NOMO-1 treated with DMSO at 0.1 percent for 48 hours (cell line): ENCODE measurements around the gene SLC35A3.
"Not testable (repeated sequence)": the region's sequence is repeated elsewhere in the genome, so short reads cannot be mapped to it uniquely, and the experiment has no call there.

ENCODE experiments used
- DNase-seq: peaks from one replicate; lab custom pipeline; 2025; ENCODE audit not compliant: unreplicated experiment; lab: John Stamatoyannopoulos, UW

The SLC35A3 gene

DNA sequence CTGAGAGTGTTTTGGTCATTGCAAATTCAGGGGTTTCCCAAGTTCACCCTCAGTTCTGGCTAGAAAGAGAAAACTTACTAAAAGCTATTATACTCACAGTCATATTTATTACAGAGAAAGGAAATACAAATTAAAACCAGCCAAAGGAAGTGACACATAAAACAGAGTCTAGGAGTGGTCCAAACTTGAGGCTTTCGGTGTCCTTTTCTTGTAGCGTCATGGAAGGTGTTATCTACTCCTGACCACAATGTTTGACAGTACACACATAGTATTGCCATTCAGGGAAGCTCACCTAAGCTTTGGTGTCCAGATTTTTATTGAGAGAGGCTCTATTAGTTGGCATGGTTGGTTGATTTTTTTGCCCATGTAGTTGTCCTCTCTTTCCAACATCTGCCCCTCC lies 59.0 kb downstream of the SLC35A3 start:
- DNase-seq = no peak

DNA sequence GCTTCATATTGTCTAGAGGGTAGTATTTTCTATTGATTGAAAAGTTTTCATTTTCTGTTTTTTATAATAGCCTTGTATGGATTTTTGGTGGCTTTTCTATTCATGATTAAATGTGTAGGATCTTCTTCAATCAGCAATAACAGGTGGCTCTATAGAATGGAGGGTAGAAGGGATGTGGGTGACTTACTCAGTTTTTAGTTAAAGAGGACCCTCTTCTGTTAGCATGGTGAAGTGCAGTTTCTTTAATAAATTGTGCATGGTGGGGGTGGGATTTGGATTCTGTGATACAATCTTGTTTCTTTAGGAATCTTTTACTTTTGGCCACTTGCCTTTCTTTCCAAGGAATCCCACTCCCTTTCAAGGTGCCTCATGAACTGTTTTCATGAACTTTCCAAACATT lies 64.7 kb downstream of the SLC35A3 start:
- no peak for DNase-seq

DNA sequence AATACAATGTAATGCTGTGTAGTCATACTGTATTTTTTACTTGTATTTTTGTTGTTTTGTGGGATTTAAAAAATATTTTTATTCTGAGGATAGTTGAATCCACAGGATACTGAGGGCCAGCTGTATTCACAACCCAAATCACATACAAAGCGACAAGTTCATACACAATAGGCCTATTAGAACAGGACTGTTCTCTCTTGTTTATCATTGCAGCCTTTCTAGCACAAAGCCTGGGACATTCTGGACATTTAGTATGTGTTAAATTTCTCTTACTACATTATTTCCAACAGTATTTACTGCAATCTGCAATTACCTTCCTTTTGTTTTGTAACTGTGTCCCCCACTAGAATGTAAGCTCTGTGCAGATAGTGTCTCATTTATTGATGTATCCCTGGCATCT lies 65.4 kb downstream of the SLC35A3 start:
- DNase-seq = no peak

DNA sequence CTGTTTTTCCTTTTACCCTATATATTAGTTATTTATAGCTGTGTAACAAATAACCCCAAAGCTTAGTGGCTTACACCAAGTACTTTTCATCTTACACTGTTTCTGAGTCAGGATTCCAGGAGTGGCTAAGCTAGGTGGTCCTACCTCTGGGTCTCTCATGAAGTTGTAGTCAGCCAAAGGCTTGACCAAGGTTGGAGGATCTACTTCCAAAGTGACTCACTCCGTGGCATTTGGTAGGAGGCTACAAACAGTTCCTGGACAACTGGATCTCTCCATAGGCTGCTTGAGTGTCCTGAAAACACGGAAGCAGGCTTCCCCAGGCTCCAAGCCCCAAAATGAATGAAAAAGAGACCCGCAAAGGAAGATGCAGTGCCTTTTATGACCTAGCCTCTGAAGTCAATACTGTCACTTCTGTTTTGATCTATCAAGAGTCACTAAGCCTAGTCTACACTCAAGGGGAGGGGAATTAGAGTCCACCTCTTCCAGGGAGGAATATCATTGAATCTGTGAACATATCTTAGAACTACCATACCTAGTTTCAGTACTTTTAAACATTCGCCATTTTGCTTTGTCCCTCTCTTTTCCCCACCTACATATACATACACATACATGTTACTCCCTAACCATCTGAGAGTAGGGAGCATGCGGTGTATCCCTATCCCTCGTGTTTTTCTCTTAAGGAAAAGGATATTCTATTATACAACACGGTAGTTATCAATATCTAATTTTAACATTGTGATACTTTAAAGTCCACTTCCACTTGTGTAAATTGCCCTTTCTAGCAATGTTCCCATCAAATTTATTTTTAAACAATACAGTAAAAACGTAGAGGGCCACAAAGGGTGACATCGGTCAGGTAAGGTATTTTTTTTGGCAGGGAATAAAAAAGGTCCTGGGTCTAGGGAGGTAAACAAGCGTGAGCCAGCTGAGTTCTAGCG lies 67.2 kb downstream of the SLC35A3 start:
- no peak for DNase-seq

DNA sequence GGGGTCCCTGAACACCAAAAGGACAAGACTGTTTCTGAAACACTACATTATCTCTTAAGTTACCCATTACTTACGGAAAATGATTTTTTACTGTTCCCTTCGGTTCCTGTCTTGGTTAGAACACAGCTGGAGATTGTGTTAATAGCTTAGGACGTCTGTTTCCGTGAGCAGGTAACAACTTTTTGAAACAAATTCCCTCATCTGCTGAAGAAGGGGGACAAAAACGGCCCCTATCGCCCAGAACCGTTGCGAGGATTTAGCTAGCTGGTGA lies 67.8 kb downstream of the SLC35A3 start:
- DNase-seq = no peak

DNA sequence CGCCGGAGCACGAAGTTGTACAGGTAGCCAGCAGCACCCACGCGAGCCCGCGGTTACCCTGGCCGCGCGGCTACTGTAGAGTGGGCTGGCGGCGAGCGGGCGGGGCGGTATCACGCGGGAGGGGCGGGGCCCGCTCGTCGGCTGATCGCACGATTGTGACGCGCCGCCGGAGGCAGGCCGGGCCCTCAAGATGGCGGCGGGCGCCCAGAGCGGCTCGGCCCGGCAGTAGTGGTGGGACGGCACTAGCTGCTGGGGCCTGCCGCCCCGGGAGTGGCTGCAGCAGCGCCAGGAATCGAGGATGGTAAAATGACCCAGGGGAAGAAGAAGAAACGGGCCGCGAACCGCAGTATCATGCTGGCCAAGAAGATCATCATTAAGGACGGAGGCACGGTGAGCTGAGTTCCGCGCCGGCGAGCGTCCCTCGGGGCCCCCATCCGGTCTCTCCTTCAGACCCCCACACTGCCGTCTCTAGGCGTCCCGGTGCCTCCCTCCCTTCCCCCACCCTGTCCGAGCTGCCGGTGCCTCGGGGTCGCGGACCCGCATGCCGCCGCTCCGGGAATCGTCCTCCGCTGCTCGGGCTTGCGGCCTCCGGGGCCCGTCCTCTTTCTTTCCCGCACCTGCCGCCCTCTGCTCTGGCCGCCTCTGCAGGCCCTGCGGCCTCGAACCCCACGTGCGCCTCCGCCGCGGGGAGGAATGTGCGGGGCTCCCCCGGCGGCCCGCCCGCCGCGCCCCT lies 68.3 kb downstream of the SLC35A3 start:
- peak; percentile 77 for DNase-seq

DNA sequence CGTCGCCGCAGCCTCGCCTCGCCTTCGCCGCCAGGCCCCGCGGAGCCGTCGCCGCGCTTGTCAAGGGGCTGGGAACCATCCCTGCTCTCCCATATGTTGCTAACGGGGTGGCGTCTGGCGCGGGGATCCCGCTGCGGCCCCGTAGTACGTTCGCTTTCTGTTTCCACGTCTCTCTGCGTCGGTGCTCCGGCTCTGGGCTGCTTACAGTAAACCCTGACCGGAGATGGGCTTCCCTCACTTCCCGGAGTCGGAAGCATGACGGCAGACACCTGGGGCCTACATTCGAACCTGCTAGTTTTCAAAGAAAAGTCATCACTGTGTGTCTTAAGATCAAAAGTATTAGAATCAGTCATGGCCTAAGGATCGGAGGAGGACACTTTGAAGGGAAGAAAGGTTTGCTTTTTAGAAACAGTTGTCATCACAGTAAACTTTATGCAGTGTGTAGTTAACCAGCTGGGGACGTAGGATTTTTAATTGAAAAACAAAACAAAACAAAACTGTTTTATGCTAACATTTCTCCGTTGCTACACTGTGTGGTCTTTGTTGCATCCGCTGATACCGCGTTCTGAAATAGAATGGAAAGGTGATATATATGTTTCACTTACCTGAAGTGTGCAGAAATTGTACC lies 69.0 kb downstream of the SLC35A3 start:
- peak; percentile 25 for DNase-seq

DNA sequence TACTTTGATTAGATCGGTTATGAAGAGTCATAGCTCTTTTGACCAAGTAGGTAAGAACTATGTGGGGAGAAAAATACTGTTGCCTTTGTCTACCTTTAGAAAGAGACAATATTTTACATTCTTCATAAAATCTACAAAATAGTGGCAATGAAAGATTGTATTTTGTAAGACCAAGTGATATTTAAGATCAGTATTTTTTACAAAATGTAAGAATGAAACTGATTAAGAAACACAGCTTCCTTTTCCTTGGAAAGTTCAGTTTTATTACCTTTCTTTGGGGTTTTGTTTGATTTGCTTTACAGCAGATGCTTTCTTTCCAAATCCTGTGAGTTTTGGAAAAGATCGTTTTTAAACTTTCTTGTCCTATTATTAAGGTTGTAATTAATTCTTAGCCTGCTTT lies 69.8 kb downstream of the SLC35A3 start:
- peak; percentile 6 for DNase-seq

DNA sequence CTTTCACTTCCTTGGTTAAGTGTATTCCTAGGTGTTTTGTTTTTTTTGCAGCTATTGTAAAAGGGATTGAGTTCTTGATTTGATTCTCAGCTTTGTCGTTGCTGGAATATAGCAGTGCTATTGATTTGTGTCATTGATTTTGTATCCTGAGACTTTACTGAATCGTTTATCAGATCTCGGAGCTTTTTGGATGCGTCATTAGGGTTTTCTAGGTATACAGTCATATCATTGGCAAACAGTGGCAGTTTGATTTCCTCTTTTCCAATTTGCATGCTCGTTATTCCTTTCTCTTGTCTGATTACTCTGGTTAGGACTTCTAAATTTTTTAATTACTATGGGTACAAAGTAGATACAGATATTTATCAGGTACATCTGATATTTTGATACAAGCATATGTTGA lies 75.4 kb downstream of the SLC35A3 start:
- DNase-seq = no peak

DNA sequence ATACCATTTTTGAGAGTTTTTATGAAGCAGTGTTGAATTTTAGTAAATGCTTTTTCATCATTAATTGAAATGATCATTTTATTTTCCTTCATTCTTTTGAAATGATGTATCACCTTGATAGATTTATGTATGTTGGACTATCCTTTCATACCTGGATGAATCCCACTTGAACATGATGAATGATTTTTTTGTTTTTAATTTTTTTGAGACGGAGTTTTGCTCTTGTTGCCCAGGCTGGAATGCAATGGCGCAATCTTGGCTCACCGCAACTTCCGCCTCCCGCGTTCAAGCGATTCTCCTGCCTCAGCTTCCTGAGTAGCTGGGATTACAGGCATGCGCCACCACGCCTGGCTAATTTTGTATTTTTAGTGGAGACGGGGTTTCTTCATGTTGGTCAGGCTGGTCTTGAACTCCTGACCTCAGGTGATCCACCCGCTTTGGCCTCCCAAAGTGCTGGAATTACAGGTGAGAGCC lies 77.5 kb downstream of the SLC35A3 start:
- not testable (repeated sequence) for DNase-seq

DNA sequence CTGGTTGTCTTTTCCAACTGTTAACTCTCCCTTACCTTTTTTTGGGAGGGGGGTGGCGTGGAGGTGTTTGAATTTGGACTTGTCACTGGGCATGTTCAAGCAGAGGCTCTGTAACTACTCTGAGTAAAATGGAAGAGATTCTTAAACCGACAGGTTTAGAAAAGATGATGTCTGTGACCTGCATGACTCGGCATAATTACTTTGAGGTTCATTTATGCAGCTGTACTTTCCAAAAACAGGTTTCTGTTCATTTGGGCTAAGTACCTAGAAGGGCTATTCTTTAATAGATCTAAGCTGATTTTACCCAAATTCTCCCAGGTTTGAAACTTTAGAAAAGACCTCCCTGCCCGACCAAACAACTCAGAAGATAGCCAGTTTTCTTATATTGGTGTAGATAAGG lies 80.3 kb downstream of the SLC35A3 start:
- no peak for DNase-seq

DNA sequence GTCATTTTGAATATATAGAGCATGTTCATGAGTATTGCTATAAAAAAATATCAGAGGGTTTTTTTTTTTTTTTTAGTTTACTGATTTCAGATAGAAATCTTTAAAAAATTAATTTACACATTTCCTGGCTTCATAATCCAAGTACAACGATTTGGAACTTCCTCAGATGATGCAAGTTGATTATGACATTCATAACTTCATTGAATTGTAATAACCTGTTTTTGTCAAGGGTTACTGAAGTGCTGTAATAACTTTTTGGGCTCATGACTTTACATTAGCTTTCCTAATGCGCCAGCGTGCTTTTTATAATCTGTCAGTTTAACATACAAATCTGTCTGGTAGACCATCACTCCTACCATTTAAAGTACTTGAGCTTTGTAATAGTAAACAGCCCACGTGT lies 81.6 kb downstream of the SLC35A3 start:
- no peak for DNase-seq

DNA sequence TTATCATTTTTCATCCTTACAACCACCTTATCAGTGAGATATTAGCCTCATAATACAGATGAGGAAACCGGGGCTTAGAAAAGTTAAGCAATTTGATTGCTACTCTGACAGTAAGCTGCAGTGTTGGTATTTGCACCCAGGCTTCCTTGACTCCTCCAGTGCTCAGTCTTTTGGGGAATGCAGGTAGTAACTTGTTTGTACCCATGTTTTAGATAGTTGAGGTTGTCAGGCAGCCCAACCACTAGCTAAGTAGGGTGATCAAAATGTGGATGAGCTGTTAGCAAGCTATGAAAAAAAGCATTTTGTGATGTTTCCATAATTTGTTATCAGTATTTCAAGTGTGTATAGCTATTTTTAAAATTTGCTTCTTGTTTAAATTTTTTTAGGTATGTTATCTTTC lies 82.1 kb downstream of the SLC35A3 start:
- DNase-seq = no peak

DNA sequence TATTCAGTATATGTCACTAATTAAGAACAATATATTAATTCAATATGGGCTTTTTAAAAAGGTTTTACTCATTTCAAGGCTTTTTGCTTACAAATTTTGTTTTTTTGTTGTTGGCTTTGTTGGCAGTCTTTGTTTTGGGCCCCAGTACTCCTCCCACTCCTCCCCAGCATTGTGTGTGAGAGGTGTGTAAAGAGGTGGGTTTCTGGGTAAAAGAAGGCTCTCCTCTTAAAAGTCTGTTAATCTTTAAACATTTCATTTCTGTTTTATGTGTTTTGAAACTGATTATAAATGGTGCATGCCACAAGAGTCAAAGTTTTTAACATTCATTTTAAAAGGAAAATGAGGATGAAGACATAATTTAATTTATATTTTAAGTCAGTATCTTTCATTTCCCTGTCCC lies 83.3 kb downstream of the SLC35A3 start:
- no peak for DNase-seq

DNA sequence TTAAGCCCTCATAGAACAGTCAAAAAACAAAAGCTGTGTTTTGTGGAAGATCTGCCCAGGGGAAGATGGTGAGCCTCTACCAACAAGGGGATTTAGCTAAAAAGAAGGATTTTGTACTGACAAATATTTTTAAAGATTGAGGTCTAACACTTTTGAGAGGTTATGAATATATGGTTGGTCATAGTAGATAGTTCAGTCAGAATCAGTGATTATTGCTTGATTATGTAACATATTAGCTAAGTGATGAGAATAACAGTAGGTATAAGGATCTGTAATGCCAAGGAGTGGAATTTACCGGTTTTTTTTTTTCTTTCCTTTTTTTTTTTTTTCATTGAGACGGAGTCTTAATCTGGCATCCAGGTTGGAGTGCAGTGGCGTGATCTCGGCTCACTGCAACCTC lies 83.9 kb downstream of the SLC35A3 start:
- DNase-seq = no peak

DNA sequence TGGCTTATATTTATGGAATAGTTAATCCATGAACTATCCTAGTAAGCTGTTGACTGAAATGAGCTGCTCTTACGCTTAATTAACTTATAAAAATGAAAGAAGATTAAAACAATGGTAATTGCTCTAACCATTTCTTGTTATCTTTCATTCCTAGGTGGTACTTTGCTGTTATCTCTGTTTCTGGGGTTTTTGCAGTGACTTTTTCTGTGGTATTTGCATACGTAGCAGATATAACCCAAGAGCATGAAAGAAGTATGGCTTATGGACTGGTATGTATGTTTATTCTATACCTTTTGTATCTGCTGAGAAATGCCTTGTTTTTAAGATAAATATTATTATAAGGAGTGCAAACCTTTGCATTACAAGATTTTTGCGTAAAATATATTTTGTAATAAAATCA lies 91.9 kb downstream of the SLC35A3 start:
- no peak for DNase-seq

DNA sequence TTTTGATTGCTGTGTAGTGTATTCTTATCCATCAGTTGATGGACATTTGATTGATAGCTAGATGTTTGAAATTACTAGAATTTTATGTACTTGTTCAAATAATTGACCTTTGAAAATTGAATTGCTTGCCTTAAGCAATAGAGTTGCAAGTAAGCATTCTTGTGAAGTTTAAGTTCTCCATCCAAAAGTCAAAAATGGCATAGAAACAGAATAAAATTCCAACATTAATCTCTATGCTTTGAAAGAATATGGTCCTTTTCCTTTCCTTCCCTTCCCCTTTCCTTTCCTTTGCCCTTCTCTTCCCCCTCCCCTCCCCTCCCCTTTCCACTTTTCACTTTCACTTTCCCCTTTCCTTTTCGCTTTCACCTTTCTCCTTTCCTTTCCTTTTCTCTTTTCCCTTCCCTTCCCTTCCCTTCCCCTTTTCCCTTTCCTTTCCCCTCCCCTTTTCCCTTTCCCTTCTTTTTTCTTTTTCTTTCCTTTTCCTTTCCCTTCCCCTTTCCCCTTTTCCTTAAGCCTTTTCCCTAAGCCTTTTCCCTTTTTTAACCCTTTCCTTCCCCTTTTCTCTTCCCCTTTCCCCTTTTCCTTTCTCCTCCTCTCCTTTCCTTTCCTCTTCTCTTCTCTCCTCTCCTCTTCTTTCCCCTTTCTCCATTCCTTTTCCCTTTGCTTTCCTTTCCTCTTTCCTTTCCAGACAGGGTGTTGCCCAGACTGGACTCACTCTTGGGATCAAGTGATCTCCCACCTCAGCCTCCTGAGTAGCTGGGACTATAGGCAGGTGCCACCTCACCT lies 95.6 kb downstream of the SLC35A3 start:
- DNase-seq = no peak

DNA sequence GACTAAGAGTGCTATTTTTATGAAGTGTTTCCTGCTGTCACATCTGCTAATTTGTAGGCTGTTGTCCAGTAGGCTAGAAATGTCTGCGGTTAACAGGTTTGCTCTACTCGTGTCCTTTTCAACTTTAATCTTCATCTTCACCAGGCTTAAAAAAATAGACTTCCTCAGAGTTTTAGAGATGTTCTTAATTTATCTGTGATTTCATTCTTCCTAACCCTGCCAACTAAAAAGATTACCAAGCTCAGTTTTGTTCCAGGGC lies 96.1 kb downstream of the SLC35A3 start:
- DNase-seq = no peak

DNA sequence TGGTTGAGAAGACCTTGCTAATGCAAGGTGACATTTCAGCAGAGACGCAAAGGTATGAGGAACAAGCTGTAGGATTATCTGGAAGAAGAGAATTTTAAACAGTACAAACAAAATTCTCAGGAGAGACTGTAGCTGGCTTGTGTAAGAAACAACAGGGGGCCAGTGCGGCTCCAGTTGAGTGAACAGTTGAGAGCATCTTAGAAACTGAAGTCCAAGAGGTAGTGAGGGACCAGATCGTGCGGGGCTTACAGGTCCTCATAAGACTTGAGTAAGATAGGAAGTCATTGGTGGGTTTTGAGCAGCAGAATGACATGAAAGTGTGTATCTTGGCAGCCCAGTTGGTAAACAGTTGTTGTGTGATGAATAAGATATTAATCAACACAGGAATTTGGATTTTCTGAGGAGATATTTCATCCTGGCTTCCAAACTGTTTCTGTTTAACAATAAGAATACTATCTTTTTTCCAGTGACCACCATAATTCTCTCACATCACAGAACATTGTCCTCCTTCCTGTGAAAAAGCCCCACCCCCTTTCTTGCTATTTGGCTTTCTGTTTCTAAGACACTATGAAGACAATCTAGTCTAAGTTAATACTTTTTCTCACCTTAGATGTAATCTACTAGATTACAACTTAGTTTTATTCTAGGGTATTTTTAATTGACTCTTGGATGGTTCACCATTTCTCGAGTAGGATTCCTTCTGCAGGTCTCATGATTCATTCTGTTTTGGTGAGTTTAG lies 100.6 kb downstream of the SLC35A3 start:
- no peak for DNase-seq

DNA sequence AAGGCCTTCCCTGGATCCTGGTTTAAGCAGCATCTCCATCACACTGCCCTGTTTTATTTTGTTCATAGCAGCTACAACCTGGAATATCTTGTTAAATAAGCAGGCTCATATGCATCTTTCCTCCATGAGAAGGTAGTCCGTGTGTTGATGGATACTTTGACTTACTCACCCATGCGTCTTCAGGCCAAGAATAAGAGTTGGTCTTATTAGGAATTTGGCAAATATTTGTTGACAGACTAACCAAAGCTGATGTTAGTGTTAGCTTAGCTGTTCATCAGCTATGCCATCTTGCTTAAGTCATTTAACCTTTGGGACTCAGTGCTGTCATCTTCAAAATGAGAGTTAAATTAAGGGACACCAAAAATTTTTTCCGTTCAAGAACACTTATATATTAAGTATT lies 103.7 kb downstream of the SLC35A3 start:
- no peak for DNase-seq
